ENCODE results near the gene LRRC58.

Gene LRRC58

DNA sequence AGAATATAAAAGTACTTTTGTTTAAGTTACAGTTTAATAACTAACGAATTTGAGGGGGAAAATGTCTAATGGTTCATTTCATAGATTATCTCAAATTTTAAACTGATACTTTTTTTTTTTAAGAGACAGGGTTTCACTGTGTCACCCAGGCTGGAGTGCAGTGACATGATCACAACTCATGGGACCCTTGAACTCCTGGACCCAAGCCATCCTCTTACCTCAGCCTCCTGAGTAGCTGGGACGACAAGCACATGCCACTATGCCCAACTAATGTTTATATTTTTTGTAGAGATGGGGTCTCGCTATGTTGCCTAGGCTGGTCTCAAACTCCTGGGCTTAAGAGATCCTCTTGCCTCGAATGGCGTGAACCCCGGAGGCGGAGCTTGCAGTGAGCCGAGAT, 16.5 kb downstream of the LRRC58 start:
- peaks cover 10% of the 10 kb centered on the region for H3K79me1 ChIP-seq (replicated peaks; ENCODE audit: low read length, poor library complexity, severe bottlenecking)
- no peak overlapping the region for H3K9ac ChIP-seq (ENCODE audit: low read length)
- no peak overlapping the region for H2AFZ ChIP-seq (ENCODE audit: low read depth, low read length)
- DNase-seq, result no peak
- H4K91ac ChIP-seq (ENCODE audit: low read length), result no peak overlapping the region
- H4K8ac ChIP-seq (ENCODE audit: low read length), result no peak overlapping the region
- H3K4ac ChIP-seq (ENCODE audit: low read depth in 1 of 2, low read length in 2 of 2), result no peak overlapping the region
- no peak overlapping the region for H3K23ac ChIP-seq (ENCODE audit: low read length in 2 of 2)
- H3K9me3 ChIP-seq (ENCODE audit: control insufficient read depth, low read length), result no peaks in the 10 kb centered on the region
- no peak overlapping the region for H2BK5ac ChIP-seq (ENCODE audit: low read depth, low read length, poor library complexity, severe bottlenecking)
- H3K14ac ChIP-seq (ENCODE audit: low read length in 2 of 2), result no peak overlapping the region
- H2BK12ac ChIP-seq (ENCODE audit: low read length in 2 of 2), result no peak overlapping the region
- no peak overlapping the region for H2AK5ac ChIP-seq (ENCODE audit: low read length, severe bottlenecking)
- no peak overlapping the region for H3K27ac ChIP-seq (ENCODE audit: low read length, poor library complexity, severe bottlenecking)
- no peak overlapping the region for H3K4me3 ChIP-seq (ENCODE audit: insufficient read depth in 1 of 2, low read depth in 1 of 2, low read length in 2 of 2)
- H2BK120ac ChIP-seq (ENCODE audit: low read depth, low read length), result no peak overlapping the region
- H3K4me1 ChIP-seq (ENCODE audit: control insufficient read depth, insufficient read depth, low read depth, low read length), result no peaks in the 10 kb centered on the region
- 95% methylated on average over 6 of the region's 8 CpGs for WGBS
- H3K36me3 ChIP-seq (ENCODE audit: control insufficient read depth in 1 of 2, insufficient read depth in 2 of 2, low read depth in 1 of 2, low read length in 2 of 2), result peaks cover 0 to 68% of the 10 kb centered on the region in 2 experiments
- no peak overlapping the region for H3K18ac ChIP-seq (ENCODE audit: low read depth in 1 of 2, low read length in 2 of 2)
- no peak overlapping the region for H2BK15ac ChIP-seq (ENCODE audit: low read depth, poor library complexity, severe bottlenecking)
- no peaks in the 10 kb centered on the region for H3K27me3 ChIP-seq (ENCODE audit: control insufficient read depth in 1 of 2, insufficient read depth in 1 of 2, low read length in 2 of 2)
- H3K4me2 ChIP-seq (ENCODE audit: low read length, poor library complexity, severe bottlenecking), result no peak overlapping the region

DNA sequence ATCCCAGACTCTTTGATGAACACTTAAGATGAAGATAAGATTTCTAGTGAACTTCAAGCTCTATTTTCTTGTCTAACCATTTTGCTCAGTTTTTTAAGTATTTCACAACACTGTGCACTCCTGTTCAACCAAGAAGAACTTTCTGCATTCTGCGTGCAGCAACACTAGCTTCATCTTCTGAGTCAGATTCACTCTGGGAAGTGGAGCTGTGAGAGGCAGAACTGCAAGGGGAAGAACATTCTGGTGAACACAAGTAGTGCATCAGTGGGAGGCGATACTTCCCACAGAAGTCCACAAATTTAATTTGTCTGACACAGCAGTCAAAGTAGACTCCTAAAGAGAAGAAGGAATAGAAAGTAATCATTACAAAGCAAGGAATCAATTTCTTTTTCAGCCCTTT, 18.1 kb downstream of the LRRC58 start:
- H3K27ac ChIP-seq (ENCODE audit: low read length, poor library complexity, severe bottlenecking), result no peak overlapping the region
- 100% methylated on average over 1 of the region's 2 CpGs for WGBS

DNA sequence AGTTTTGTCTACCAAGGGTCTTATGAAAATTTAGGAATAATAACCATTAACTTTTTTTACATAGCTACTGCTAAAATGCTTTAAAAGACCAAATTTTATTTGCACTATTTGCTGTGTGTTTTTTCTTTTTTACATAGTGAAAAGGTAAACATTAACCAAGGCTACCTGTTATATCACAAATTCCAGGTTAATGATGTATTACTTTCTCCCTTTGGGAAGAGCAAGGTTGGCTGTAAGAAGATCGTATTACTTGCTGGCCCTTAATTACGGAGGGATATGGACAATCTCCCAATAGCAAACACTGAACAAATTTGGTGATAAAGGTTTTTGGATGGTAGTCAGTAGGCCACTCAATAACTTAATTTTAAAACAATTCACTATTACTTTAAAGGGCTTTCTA, 22.4 kb downstream of the LRRC58 start:
- H3K9ac ChIP-seq (ENCODE audit: low read length), result no peak overlapping the region
- no peak overlapping the region for H2BK120ac ChIP-seq (ENCODE audit: low read depth, low read length)
- no peak overlapping the region for H3K4me3 ChIP-seq (ENCODE audit: insufficient read depth in 1 of 2, low read depth in 1 of 2, low read length in 2 of 2)
- no peak for DNase-seq
- H3K4me2 ChIP-seq (ENCODE audit: low read length, poor library complexity, severe bottlenecking), result no peak overlapping the region
- H3K14ac ChIP-seq (ENCODE audit: low read length in 2 of 2), result no peak overlapping the region
- H2AFZ ChIP-seq (ENCODE audit: low read depth, low read length), result no peak overlapping the region
- no peak overlapping the region for H2AK5ac ChIP-seq (ENCODE audit: low read length, severe bottlenecking)
- no peak overlapping the region for H2BK15ac ChIP-seq (ENCODE audit: low read depth, poor library complexity, severe bottlenecking)
- H4K91ac ChIP-seq (ENCODE audit: low read length), result no peak overlapping the region
- H3K4ac ChIP-seq (ENCODE audit: low read depth in 1 of 2, low read length in 2 of 2), result no peak overlapping the region
- H3K9me3 ChIP-seq (ENCODE audit: control insufficient read depth, low read length), result no peaks in the 10 kb centered on the region
- no peak overlapping the region for H2BK5ac ChIP-seq (ENCODE audit: low read depth, low read length, poor library complexity, severe bottlenecking)
- H3K18ac ChIP-seq (ENCODE audit: low read depth in 1 of 2, low read length in 2 of 2), result no peak overlapping the region
- no peak overlapping the region for H2BK12ac ChIP-seq (ENCODE audit: low read length in 2 of 2)
- H3K23ac ChIP-seq (ENCODE audit: low read length in 2 of 2), result no peak overlapping the region
- 100% methylated on average over 1 of the region's 2 CpGs for WGBS
- no peaks in the 10 kb centered on the region for H3K27me3 ChIP-seq (ENCODE audit: control insufficient read depth in 1 of 2, insufficient read depth in 1 of 2, low read length in 2 of 2)
- peaks cover 2% of the 10 kb centered on the region for H3K79me1 ChIP-seq (replicated peaks; ENCODE audit: low read length, poor library complexity, severe bottlenecking)
- H3K27ac ChIP-seq (ENCODE audit: low read length, poor library complexity, severe bottlenecking), result no peak overlapping the region
- no peak overlapping the region for H4K8ac ChIP-seq (ENCODE audit: low read length)
- H3K36me3 ChIP-seq (ENCODE audit: control insufficient read depth in 1 of 2, insufficient read depth in 2 of 2, low read depth in 1 of 2, low read length in 2 of 2), result peaks cover 0 to 68% of the 10 kb centered on the region in 2 experiments
- no peaks in the 10 kb centered on the region for H3K4me1 ChIP-seq (ENCODE audit: control insufficient read depth, insufficient read depth, low read depth, low read length)

More for the DNA sequence above, 18.1 kb downstream of the LRRC58 start:
- no peak overlapping the region for H4K91ac ChIP-seq (ENCODE audit: low read length)
- DNase-seq, result no peak
- no peak overlapping the region for H3K14ac ChIP-seq (ENCODE audit: low read length in 2 of 2)
- H2BK5ac ChIP-seq (ENCODE audit: low read depth, low read length, poor library complexity, severe bottlenecking), result no peak overlapping the region
- no peak overlapping the region for H2AK5ac ChIP-seq (ENCODE audit: low read length, severe bottlenecking)
- no peaks in the 10 kb centered on the region for H3K9me3 ChIP-seq (ENCODE audit: control insufficient read depth, low read length)
- H2BK15ac ChIP-seq (ENCODE audit: low read depth, poor library complexity, severe bottlenecking), result no peak overlapping the region
- H3K9ac ChIP-seq (ENCODE audit: low read length), result no peak overlapping the region
- H2AFZ ChIP-seq (ENCODE audit: low read depth, low read length), result no peak overlapping the region
- H3K18ac ChIP-seq (ENCODE audit: low read depth in 1 of 2, low read length in 2 of 2), result no peak overlapping the region
- no peak overlapping the region for H3K4ac ChIP-seq (ENCODE audit: low read depth in 1 of 2, low read length in 2 of 2)
- no peaks in the 10 kb centered on the region for H3K4me1 ChIP-seq (ENCODE audit: control insufficient read depth, insufficient read depth, low read depth, low read length)
- H4K8ac ChIP-seq (ENCODE audit: low read length), result no peak overlapping the region
- H3K27me3 ChIP-seq (ENCODE audit: control insufficient read depth in 1 of 2, insufficient read depth in 1 of 2, low read length in 2 of 2), result no peaks in the 10 kb centered on the region
- H3K23ac ChIP-seq (ENCODE audit: low read length in 2 of 2), result no peak overlapping the region
- no peak overlapping the region for H3K4me3 ChIP-seq (ENCODE audit: insufficient read depth in 1 of 2, low read depth in 1 of 2, low read length in 2 of 2)
- no peak overlapping the region for H3K4me2 ChIP-seq (ENCODE audit: low read length, poor library complexity, severe bottlenecking)
- H3K79me1 ChIP-seq (replicated peaks; ENCODE audit: low read length, poor library complexity, severe bottlenecking), result peaks cover 8% of the 10 kb centered on the region
- H2BK12ac ChIP-seq (ENCODE audit: low read length in 2 of 2), result no peak overlapping the region
- peaks cover 0 to 76% of the 10 kb centered on the region in 2 experiments for H3K36me3 ChIP-seq (ENCODE audit: control insufficient read depth in 1 of 2, insufficient read depth in 2 of 2, low read depth in 1 of 2, low read length in 2 of 2)
- no peak overlapping the region for H2BK120ac ChIP-seq (ENCODE audit: low read depth, low read length)

- H3K18ac ChIP-seq (ENCODE audit: low read depth in 1 of 2, low read length in 2 of 2), result no peak overlapping the region
- H2BK5ac ChIP-seq (ENCODE audit: low read depth, low read length, poor library complexity, severe bottlenecking), result no peak overlapping the region
- no peak overlapping the region for H3K27ac ChIP-seq (ENCODE audit: low read length, poor library complexity, severe bottlenecking)
- no CpG with 5 or more reads among the region's 1 CpG for WGBS
- no peak overlapping the region for H4K8ac ChIP-seq (ENCODE audit: low read length)
- no peak overlapping the region for H3K9ac ChIP-seq (ENCODE audit: low read length)
- H3K4ac ChIP-seq (ENCODE audit: low read depth in 1 of 2, low read length in 2 of 2), result no peak overlapping the region
- peaks cover 5% of the 10 kb centered on the region for H3K9me3 ChIP-seq (ENCODE audit: control insufficient read depth, low read length)
- no peaks in the 10 kb centered on the region for H3K27me3 ChIP-seq (ENCODE audit: control insufficient read depth in 1 of 2, insufficient read depth in 1 of 2, low read length in 2 of 2)
- no peak overlapping the region for H3K4me3 ChIP-seq (ENCODE audit: insufficient read depth in 1 of 2, low read depth in 1 of 2, low read length in 2 of 2)
- no peak overlapping the region for H2AK5ac ChIP-seq (ENCODE audit: low read length, severe bottlenecking)
- peaks cover 0 to 58% of the 10 kb centered on the region in 2 experiments for H3K36me3 ChIP-seq (ENCODE audit: control insufficient read depth in 1 of 2, insufficient read depth in 2 of 2, low read depth in 1 of 2, low read length in 2 of 2)
- no peak overlapping the region for H3K4me2 ChIP-seq (ENCODE audit: low read length, poor library complexity, severe bottlenecking)
- no peak overlapping the region for H3K14ac ChIP-seq (ENCODE audit: low read length in 2 of 2)
- no peak overlapping the region for H3K23ac ChIP-seq (ENCODE audit: low read length in 2 of 2)
- H2BK12ac ChIP-seq (ENCODE audit: low read length in 2 of 2), result no peak overlapping the region
- DNase-seq, result peak; percentile 3
- H3K4me1 ChIP-seq (ENCODE audit: control insufficient read depth, insufficient read depth, low read depth, low read length), result no peaks in the 10 kb centered on the region
- no peak overlapping the region for H2BK120ac ChIP-seq (ENCODE audit: low read depth, low read length)
- no peaks in the 10 kb centered on the region for H3K79me1 ChIP-seq (replicated peaks; ENCODE audit: low read length, poor library complexity, severe bottlenecking)
- no peak overlapping the region for H4K91ac ChIP-seq (ENCODE audit: low read length)
- H2AFZ ChIP-seq (ENCODE audit: low read depth, low read length), result no peak overlapping the region
- H2BK15ac ChIP-seq (ENCODE audit: low read depth, poor library complexity, severe bottlenecking), result no peak overlapping the region
Measured at GRCh38 chr3:120324190-120324589, 25.0 kb downstream of the LRRC58 start.

All from mesenchymal stem cell (in vitro differentiated cells and primary cell).